Kidney capillary endothelial cell (primary cell): Measurements from ENCODE around the gene REPIN1.

Experiments
- DNase-seq: peaks from one replicate; pipeline ENCODE4 v3.0.0-alpha.2; 2018; ENCODE audit warnings: low spot score

REPIN1 gene

GRCh38 chr7:150337179-150337578, 31.4 kb upstream of the REPIN1 start:
- no peak for DNase-seq

DNA sequence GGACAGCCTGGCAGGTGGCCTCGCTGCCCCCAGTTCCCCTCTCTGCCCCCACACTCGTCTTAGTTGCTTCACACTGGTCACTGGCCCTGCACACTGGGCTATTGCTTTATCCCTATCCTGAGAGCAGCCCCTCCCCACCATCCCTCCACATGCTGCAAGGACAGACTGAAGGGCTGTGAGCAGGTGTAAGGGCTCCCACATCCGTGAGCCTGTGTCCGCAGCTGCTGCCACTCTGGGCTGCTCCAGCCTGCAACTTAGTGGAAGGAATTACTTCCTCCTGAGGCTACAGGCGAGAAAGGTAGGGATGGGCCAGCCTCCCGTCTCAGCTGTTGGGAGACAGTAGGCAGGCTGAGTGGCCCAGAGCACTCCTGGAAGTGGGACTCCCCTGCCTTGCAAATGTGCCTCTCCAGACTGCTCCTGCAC, 31.0 kb upstream of the REPIN1 start:
- DNase-seq, result no peak

DNA sequence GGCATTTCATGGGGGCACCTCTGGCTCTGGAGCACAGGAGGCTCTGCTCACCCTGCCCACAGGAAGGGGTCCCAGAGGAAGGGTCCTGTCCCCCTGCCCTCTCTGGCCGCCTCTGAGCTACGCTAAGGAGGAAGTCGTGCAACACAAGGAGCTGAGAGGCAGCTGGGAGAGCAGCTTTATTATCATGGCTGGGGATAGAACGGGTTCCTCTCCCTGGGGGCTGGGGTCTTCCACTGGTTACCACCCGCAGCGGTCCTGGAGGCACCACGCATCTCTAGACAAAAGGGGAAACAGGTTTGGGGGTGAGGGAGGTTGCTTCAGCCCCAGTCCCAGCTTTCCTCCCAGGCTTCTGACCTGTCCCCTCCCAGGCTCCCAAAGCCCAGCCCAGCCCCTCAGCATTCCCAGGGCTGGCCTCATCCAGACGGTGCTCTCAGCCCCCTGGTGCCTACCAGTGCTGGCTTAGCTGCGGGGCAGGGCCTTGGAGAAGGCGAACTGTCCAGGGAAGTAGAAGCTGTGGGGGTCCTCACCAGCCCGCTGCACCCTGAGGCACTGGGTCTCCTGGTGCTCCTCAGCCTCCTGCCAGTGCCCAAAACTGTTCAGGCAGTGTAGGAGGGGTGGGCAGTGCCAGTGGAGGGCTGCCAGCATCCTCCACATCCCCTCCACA, 30.3 kb upstream of the REPIN1 start:
- no peak for DNase-seq

- no peak for DNase-seq
These were observed 29.2 kb upstream of the REPIN1 start for GRCh38 chr7:150339409-150339809.

DNA sequence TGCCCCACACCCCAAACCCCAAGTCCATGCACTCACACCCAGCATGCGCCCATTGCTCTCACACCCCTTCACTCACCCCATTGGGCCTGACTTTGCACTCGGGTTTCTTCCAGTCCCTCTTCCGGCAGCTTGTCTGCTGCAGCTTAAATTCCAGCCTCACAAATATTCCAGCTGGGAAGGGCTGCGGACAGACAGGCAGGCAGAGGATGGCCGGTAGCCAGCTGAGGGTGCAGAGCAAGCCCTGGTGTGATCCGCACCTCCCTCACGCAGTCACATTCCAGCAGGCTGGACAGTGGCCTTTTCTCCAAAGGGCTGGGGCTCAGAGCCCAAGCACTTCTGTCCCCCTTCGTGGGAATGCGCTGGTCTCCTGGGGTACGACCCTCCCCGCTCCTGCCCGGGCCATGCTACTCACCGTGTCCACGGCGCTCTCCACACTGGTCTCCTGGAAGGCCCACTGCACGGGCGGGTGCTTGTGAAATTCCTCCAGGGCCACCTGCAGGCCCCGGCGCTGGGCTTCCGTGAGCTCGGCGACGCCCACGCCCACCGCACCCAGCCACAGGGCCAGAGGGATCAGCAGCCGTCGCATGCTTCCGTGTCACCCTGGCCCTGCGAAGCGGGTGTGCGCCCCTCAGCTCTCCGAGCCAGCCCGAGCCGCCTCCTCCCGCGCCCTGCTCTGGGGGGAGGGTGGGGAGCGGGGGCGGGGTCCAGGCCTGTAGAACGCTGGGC, 28.4 kb upstream of the REPIN1 start:
- DNase-seq, result no peak

DNA sequence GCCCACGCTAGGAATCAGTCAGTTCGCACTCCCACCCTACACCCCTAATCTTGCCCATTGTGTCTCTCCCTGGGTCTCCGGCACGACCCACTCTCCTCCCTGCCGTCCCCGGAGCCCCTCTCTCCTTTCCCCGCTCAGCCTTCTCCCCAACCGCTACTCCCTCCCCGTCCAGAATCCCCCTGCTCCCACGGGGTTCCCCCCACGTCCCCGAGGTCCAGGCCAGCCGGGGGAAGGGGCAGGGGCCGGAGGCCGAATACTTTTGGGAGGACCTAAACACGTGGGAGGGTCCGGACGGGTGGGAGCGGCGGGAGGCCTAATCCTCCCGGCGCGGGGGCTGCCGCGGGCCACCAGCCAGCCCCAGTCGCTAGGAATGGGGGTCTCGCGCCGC, 27.8 kb upstream of the REPIN1 start:
- no peak for DNase-seq

DNA sequence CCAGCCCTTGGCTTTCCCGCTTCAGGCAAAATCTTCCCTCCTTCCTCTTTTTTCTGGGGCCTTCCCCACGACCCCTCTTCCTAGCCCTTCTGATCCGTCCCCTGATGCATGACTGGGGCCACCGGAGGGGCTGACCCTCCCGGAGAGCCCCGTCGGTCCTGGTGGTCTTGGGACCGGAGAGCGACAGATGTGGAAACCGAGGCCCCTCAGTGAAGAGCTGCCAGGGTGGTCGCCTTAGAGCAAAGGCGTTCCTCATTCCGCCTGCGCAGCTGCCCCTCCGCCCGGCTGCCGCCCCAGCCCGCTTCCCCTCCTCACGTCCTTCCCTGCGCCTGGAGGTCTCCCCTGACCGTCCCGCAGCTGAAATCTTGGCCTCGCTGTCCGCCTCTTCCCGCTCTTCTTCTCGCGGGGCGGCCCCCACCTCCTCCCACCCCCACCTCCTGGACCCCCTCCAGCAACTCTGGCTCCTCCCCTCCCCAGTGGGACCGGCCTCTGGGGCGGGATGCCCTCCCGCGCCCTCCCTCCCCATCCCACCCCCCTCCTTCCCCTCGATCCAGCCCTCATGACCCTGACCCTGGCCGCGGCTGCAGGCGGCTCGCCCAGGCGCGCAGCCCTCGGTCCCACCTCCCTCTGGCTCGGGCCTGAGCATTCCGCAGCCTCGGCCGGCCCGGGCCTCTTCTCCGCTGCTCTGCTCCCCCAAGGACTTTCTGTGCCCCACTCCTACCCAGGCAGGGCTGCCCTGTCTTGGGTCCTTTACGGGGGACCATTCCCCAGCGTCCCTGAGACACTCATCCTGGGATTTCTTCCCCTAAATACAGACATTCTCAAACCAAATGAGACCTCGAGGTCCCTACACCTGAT, 27.1 kb upstream of the REPIN1 start, which contains the start of gene RARRES2:
RARRES2 (minus strand) TSS at position 367 of the 858 bp plus-strand sequence. CDS start 1,020 bp downstream, outside the sequence.
- no peak for DNase-seq

DNA sequence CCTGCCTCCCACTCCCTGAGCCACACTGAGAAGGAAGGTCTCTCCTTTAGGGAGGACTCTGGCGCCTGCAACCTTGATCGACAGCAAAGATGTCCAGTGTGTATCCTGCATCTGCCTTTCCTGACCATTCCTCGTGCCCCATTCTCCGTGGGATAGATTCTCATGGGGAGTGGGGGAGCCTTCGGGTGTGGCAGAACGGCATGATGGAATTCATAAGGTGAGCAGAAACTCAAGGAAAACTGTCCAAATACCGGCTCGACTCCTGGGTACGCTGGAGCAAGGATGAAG, 26.6 kb upstream of the REPIN1 start:
- no peak for DNase-seq

DNA sequence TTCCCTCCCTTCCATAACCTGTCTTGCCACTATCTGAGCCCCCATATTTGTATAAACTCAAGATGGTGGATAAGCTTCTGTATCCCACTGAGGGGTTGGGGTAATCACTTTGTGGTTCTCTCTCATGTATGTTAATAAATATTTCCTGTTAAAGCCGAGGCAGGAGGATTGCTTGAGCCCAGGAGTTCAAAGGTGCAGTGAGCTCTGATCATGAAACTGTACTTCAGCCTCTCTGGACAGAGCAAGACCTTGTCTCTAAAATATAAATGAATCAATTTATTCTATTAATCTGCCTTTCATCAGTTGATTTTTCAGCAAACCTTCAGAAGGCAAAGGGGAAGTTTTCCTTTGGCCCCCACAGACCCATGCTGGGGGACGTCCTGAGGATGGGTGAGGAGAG, 25.4 kb upstream of the REPIN1 start:
- DNase-seq, result no peak

DNA sequence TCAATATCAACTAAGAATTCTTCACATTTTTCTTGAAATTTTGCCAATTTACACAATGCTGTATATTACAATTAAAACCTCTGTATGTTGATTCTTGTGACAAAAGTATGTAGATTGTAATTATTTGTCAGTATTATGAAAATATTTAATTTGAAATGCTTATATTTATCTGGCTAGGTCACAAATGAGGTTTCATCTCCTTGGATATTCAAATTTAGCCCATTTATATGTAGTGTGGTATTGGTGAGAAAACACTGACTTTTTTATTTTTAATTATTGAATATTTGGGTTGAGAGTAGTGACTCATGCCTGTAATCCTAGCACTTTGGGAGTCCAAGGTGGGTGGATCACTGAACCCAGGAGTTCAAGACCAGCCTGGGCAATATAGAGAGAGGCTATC, 24.3 kb upstream of the REPIN1 start:
- DNase-seq, result no peak

DNA sequence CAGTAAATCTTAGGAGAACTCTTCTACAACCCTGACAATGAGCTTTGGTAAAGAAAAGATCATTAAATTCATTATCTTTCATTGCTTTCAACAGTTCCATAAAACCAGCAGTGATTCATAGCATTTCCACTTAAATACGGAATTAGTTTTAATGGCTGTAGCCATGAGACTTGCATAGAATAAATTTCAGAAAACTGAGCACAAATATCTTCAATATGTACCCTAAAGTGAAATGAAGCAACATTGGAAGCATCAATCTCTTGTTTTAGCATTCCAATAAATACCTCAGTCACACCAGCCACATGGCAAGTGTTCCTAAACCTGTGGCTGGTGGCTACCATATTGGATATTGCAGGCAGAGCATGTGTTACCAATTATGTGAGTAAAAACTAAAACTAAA, 23.6 kb upstream of the REPIN1 start:
- no peak for DNase-seq

DNA sequence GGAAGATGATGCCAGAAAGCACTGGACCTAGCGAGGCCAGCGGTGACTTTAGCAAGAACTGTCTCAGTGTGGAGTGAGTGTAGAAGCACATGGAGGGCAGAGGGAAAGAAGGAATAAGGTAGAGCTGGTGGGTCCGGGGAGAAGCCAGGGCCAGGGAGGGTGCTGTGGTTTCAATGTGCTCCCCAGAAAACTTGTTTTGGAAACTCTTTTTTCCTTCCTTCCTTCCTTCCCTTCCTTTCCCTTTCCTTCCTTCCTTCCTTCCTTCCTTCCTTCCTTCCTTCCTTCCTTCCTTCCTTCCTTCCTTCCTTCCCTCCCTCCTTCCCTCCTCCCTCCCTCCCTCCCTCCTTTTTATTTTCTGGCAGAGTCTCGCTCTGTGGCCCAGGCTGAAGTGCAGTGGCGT, 21.7 kb upstream of the REPIN1 start:
- no peak for DNase-seq

GRCh38 chr7:150351587-150352194, 16.9 kb upstream of the REPIN1 start:
- DNase-seq, result no peak

DNA sequence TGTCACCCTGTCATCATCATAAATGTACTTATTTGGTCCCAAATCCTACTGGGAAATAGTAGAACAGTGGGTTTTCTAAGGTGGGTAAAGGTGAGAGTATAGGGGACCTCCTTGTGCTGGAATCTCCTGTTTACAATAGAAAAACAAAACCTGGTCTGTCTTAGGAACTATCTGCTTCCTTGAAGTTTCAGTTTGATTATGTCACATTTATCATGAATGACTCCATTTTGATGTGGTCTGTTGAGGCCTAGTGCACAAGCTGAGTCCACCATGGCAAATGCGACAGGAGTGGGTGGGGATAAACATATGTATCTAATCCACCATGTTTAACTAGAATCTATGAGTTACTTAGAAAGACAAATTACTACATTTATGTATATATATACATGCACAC, 13.0 kb upstream of the REPIN1 start:
- no peak for DNase-seq

DNA sequence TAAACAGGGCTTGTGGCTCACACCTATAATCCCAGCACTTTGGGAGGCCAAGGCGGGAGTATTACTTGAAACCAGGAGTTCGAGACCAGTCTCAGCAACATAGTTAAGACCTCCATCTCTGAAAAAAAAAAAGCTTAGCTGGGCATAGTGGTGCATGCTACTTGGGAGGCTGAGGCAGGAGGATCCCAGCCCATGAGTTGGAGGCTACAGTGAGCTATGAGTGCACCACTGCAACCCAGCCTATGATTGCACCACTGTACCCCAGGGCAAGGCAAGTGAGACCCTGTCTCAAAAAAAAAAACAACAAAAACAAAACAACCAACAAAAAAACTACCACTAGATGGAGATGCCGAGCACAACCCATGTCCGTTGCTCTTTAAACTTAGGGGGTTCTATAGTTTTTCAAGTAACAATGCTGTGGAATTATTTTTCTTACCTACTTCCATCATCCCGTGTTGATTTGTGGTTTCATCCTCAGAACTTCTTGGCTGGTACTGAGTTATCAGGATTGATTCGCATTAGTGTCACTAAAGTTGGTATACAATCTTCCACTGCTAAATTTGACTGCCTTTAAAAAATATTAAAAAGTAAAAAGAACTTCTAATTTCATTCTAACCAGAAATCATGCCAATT, 12.2 kb upstream of the REPIN1 start:
- peak; percentile 36 for DNase-seq

GRCh38 chr7:150357270-150357669, 11.4 kb upstream of the REPIN1 start:
- DNase-seq, result no peak

DNA sequence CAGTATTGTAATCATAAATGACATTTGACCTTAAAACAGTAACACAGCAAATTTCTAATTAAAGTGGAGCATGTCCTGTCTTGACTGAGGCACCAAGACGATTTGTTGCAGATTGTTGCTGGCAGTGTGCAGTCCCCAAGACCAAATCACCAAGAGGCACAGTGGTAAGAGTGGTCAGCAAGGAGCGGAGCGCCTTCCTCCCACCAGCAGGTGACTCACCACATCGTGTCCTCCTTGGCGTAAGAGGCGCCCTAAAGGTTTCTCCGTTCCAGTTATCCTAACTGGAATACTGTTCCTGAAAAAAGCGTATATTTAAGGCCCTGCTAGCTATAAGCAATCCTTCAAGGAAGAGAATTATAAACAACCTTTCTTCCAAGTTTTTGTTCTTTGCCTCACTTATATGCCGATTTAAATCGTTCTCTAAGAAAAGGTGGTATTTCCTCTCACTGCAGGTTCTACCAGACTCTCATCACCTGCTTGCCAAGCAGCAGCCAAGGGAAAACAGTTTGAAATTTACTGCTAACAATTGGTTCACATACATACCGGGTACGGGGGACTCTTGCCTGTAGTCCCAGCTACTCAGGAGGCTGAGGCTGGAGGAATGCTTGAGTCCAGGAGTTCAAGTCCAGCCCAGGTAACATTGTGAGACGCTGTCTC, 10.7 kb upstream of the REPIN1 start:
- no peak for DNase-seq

DNA sequence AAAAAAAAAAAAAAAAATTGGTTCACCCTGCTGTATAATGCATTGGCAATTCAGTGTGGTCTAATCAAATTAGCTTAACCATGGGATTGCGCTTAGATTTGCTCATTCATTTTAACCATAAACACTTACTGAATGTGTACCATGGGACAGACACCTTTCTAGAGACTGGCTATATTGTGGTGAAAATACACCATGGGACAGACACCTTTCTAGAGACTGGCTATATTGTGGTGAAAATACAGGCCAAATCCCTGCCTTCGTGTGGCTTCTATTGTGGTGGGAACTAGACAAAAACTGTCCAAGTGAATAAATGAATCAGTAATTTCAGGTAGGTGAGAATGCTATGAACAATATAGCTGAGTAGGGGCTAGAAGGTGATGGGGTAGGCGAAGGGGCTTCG, 10.2 kb upstream of the REPIN1 start:
- no peak for DNase-seq

GRCh38 chr7:150358988-150359621, 9.5 kb upstream of the REPIN1 start:
- DNase-seq, result no peak

GRCh38 chr7:150359622-150360362, 8.8 kb upstream of the REPIN1 start:
- DNase-seq, result no peak
